Measurements from ENCODE around the gene C14orf119. TPM values are rescaled to one million over a fixed set of nuclear protein-coding genes. Genes with fewer than 3 reads are reported as not detected.

C14orf119 gene
- total and polyA plus RNA-seq, 9 of the 15 experiments (the other 6 are each of a cell fraction or from before 2014, with no cell fraction given), result 36.7 to 251 (median 51.8) TPM

GRCh38 chr14:23095196-23096108 is at the start of gene C14orf119 (continued):
- TF ChIP-seq, protein P1, sequence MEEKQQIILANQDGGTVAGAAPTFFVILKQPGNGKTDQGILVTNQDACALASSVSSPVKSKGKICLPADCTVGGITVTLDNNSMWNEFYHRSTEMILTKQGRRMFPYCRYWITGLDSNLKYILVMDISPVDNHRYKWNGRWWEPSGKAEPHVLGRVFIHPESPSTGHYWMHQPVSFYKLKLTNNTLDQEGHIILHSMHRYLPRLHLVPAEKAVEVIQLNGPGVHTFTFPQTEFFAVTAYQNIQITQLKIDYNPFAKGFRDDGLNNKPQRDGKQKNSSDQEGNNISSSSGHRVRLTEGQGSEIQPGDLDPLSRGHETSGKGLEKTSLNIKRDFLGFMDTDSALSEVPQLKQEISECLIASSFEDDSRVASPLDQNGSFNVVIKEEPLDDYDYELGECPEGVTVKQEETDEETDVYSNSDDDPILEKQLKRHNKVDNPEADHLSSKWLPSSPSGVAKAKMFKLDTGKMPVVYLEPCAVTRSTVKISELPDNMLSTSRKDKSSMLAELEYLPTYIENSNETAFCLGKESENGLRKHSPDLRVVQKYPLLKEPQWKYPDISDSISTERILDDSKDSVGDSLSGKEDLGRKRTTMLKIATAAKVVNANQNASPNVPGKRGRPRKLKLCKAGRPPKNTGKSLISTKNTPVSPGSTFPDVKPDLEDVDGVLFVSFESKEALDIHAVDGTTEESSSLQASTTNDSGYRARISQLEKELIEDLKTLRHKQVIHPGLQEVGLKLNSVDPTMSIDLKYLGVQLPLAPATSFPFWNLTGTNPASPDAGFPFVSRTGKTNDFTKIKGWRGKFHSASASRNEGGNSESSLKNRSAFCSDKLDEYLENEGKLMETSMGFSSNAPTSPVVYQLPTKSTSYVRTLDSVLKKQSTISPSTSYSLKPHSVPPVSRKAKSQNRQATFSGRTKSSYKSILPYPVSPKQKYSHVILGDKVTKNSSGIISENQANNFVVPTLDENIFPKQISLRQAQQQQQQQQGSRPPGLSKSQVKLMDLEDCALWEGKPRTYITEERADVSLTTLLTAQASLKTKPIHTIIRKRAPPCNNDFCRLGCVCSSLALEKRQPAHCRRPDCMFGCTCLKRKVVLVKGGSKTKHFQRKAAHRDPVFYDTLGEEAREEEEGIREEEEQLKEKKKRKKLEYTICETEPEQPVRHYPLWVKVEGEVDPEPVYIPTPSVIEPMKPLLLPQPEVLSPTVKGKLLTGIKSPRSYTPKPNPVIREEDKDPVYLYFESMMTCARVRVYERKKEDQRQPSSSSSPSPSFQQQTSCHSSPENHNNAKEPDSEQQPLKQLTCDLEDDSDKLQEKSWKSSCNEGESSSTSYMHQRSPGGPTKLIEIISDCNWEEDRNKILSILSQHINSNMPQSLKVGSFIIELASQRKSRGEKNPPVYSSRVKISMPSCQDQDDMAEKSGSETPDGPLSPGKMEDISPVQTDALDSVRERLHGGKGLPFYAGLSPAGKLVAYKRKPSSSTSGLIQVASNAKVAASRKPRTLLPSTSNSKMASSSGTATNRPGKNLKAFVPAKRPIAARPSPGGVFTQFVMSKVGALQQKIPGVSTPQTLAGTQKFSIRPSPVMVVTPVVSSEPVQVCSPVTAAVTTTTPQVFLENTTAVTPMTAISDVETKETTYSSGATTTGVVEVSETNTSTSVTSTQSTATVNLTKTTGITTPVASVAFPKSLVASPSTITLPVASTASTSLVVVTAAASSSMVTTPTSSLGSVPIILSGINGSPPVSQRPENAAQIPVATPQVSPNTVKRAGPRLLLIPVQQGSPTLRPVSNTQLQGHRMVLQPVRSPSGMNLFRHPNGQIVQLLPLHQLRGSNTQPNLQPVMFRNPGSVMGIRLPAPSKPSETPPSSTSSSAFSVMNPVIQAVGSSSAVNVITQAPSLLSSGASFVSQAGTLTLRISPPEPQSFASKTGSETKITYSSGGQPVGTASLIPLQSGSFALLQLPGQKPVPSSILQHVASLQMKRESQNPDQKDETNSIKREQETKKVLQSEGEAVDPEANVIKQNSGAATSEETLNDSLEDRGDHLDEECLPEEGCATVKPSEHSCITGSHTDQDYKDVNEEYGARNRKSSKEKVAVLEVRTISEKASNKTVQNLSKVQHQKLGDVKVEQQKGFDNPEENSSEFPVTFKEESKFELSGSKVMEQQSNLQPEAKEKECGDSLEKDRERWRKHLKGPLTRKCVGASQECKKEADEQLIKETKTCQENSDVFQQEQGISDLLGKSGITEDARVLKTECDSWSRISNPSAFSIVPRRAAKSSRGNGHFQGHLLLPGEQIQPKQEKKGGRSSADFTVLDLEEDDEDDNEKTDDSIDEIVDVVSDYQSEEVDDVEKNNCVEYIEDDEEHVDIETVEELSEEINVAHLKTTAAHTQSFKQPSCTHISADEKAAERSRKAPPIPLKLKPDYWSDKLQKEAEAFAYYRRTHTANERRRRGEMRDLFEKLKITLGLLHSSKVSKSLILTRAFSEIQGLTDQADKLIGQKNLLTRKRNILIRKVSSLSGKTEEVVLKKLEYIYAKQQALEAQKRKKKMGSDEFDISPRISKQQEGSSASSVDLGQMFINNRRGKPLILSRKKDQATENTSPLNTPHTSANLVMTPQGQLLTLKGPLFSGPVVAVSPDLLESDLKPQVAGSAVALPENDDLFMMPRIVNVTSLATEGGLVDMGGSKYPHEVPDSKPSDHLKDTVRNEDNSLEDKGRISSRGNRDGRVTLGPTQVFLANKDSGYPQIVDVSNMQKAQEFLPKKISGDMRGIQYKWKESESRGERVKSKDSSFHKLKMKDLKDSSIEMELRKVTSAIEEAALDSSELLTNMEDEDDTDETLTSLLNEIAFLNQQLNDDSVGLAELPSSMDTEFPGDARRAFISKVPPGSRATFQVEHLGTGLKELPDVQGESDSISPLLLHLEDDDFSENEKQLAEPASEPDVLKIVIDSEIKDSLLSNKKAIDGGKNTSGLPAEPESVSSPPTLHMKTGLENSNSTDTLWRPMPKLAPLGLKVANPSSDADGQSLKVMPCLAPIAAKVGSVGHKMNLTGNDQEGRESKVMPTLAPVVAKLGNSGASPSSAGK (IDR thresholded peaks at IDR 0.05), result no peak; the same call in 1 of the 2 replicates
- TF ChIP-seq ETS2 (tag; IDR thresholded peaks at IDR 0.05; ENCODE audit: borderline replicate concordance, poor library complexity, severe bottlenecking) (no peak), POLR2AphosphoS5 (IDR thresholded peaks at IDR 0.05; ENCODE audit: control insufficient read depth, insufficient read depth, low read depth, low read length) (peak; percentile 83), ETV1 (tag; conservative IDR thresholded peaks at IDR 0.05; ENCODE audit: low read depth) (peak; percentile 85), ZBTB1 (CRISPR knock-in tag; IDR thresholded peaks at IDR 0.05; ENCODE audit: borderline replicate concordance, low read depth) (no peak), COPS2 (conservative IDR thresholded peaks at IDR 0.05) (no peak), TEAD2 (tag; IDR thresholded peaks at IDR 0.05) (no peak), BRF2 (IDR thresholded peaks at IDR 0.05; ENCODE audit: borderline replicate concordance, insufficient read depth, insufficient read length) (no peak), NEUROD1 (IDR thresholded peaks at IDR 0.05; ENCODE audit: borderline replicate concordance, low read depth, low read length, partially characterized antibody) (no peak), KDM4B (IDR thresholded peaks at IDR 0.05; ENCODE audit: borderline replicate concordance in 2 of 2, low read depth in 1 of 2) (0 out of 4 replicates have a peak, but pooled peaks of 1 of the 2 experiments have one; percentile 56), JUNB (CRISPR knock-in tag; conservative IDR thresholded peaks at IDR 0.05) (no peak), TCFL5 (CRISPR knock-in tag; conservative IDR thresholded peaks at IDR 0.05) (no peak), NBN (IDR thresholded peaks at IDR 0.05; ENCODE audit: low read depth) (0 out of 2 replicates have a peak, but pooled peaks have one; percentile 73)

Measured in K562 (cell line).